NCI-H774 (cell line): Measurements from ENCODE around the gene G2E3.
"Not testable (repeated sequence)": the region's sequence is repeated elsewhere in the genome, so short reads cannot be mapped to it uniquely, and the experiment has no call there.

Experiments
- DNase-seq: peaks from one replicate; lab custom pipeline; 2025; lab: John Stamatoyannopoulos, UW

Gene G2E3

GRCh38 chr14:30559638-30560091, 707 bp downstream of the G2E3 start:
- peak; percentile 15 for DNase-seq

- DNase-seq, result no peak
Measured at GRCh38 chr14:30560581-30560980, 1.6 kb downstream of the G2E3 start.

- no peak for DNase-seq
Measured at GRCh38 chr14:30564235-30564867, 5.4 kb downstream of the G2E3 start.

- no peak for DNase-seq
Measured at GRCh38 chr14:30564868-30565248, 5.9 kb downstream of the G2E3 start.

- no peak for DNase-seq
Measured at GRCh38 chr14:30569216-30569902, 10.4 kb downstream of the G2E3 start.

GRCh38 chr14:30569903-30570226, 10.9 kb downstream of the G2E3 start:
- DNase-seq, result no peak

GRCh38 chr14:30572237-30572636, 13.3 kb downstream of the G2E3 start:
- DNase-seq, result no peak

GRCh38 chr14:30572771-30573170, 13.8 kb downstream of the G2E3 start:
- DNase-seq, result no peak

GRCh38 chr14:30573226-30573814, 14.4 kb downstream of the G2E3 start:
- DNase-seq, result no peak

- DNase-seq, result no peak
Measured at GRCh38 chr14:30573966-30574365, 15.0 kb downstream of the G2E3 start.

- not testable (repeated sequence) for DNase-seq
Measured at GRCh38 chr14:30574777-30575176, 15.8 kb downstream of the G2E3 start.

GRCh38 chr14:30576333-30576732, 17.4 kb downstream of the G2E3 start:
- DNase-seq, result not testable (repeated sequence)

GRCh38 chr14:30580616-30581282, 21.8 kb downstream of the G2E3 start:
- DNase-seq, result no peak

GRCh38 chr14:30581283-30581625, 22.3 kb downstream of the G2E3 start:
- no peak for DNase-seq

GRCh38 chr14:30582376-30582775, 23.4 kb downstream of the G2E3 start:
- DNase-seq, result no peak

- no peak for DNase-seq
Measured at GRCh38 chr14:30584058-30584630, 25.2 kb downstream of the G2E3 start.

- DNase-seq, result no peak
Measured at GRCh38 chr14:30585204-30585603, 26.2 kb downstream of the G2E3 start.

GRCh38 chr14:30587141-30587540, 28.2 kb downstream of the G2E3 start:
- DNase-seq, result no peak

GRCh38 chr14:30588873-30589272, 29.9 kb downstream of the G2E3 start:
- DNase-seq, result no peak

GRCh38 chr14:30596935-30597334, 38.0 kb downstream of the G2E3 start:
- DNase-seq, result no peak

- no peak for DNase-seq
Measured at GRCh38 chr14:30597504-30597903, 38.5 kb downstream of the G2E3 start.
